Endothelial cell of umbilical vein (primary cell): ENCODE data around the gene STARD4. TPM values are rescaled to one million over a fixed set of nuclear protein-coding genes. Genes with fewer than 3 reads are reported as not detected.

Experiments used
- BruUV-seq: library from RNA; stranded (reverse); fragments of 400-500 nt; replicated peaks from 2 replicates; lab custom pipeline; 2021; lab: Mats Ljungman, UMichigan
- CTCF ChIA-PET: fragments of 300-600, 350-600 bp; sonication (Branson Sonifier 250); formaldehyde crosslinking; loops from one replicate; lab custom pipeline; 2021; ENCODE audit warnings: antibody characterized with exemption, inconsistent platforms; lab: Charles Lee
- POLR2A ChIA-PET: fragments of 300-600, 350-600 bp; sonication (Branson Sonifier 250); formaldehyde crosslinking; loops from one replicate; lab custom pipeline; 2021; ENCODE audit warnings: antibody characterized with exemption, inconsistent platforms; lab: Charles Lee
- DNase-seq: peaks from one replicate; pipeline ENCODE4 v3.0.0-alpha.2; 2011; ENCODE audit warnings: low read depth, low spot score
- FAIRE-seq: peaks from 2 replicates; lab custom pipeline; 2011; peaks lifted over from hg19 to GRCh38; lab: Jason Lieb, UNC
- H2AFZ ChIP-seq: 2 replicates; pipeline ENCODE4 v1.6.0; 2012; ENCODE audit warnings: low read depth, low read length, control low read depth, inconsistent platforms
- H3K27ac ChIP-seq: 2 replicates; pipeline ENCODE4 v1.5.1; 2011; ENCODE audit warnings: low read depth, mild to moderate bottlenecking, control low read depth, low read length, moderate library complexity; ENCODE audit not compliant: insufficient read depth
- H3K27me3 ChIP-seq, 2 experiments: 2 replicates each; pipeline versions ENCODE4 v1.6.0 to v1.6.1; 2011; ENCODE audit warnings: low read length in 2 of 2, mixed read lengths in 1 of 2; ENCODE audit not compliant: control insufficient read depth in 2 of 2, insufficient read depth in 2 of 2
- H3K36me3 ChIP-seq, 2 experiments: 2 replicates in 1 of 2; 3 replicates in 1 of 2; pipeline ENCODE4 v1.5.1; 2011; ENCODE audit warnings: low read length in 2 of 2, mild to moderate bottlenecking in 1 of 2, moderate library complexity in 1 of 2; ENCODE audit not compliant: control insufficient read depth in 2 of 2, insufficient read depth in 2 of 2; ENCODE audit errors: extremely low read depth in 1 of 2
- H3K4me1 ChIP-seq: 3 replicates; pipeline ENCODE4 v1.5.1; 2011; ENCODE audit warnings: mild to moderate bottlenecking, low read length; ENCODE audit not compliant: control insufficient read depth, insufficient read depth; ENCODE audit errors: extremely low read depth
- H3K4me2 ChIP-seq: 2 replicates; pipeline ENCODE4 v1.6.1; 2011; ENCODE audit warnings: low read length, control low read depth, mixed read lengths; ENCODE audit not compliant: insufficient read depth
- H3K4me3 ChIP-seq, 3 experiments: fragments of 200-600 bp in 1 of 3; sonication (generic), shearing (Covaris generic) in 1 of 3; replicated peaks in 1 of 3; 2 replicates each; pipeline ENCODE4 v1.5.1; 2011 to 2016; ENCODE audit warnings: control low read depth in 3 of 3, low read length in 3 of 3, mild to moderate bottlenecking in 2 of 3, inconsistent platforms in 1 of 3, low read depth in 1 of 3, moderate library complexity in 1 of 3; ENCODE audit not compliant: insufficient read depth in 1 of 3
- H3K79me2 ChIP-seq: 2 replicates; pipeline ENCODE4 v1.6.0; 2012; ENCODE audit warnings: low read length, inconsistent platforms; ENCODE audit not compliant: control insufficient read depth, insufficient read depth
- H3K9ac ChIP-seq: replicated peaks from 2 replicates; pipeline ENCODE3; 2011; ENCODE audit warnings: low read length, control low read depth; ENCODE audit not compliant: insufficient read depth; ENCODE audit errors: extremely low read depth
- H3K9me1 ChIP-seq: replicated peaks from 3 replicates; pipeline ENCODE4 v1.6.0; 2011; ENCODE audit warnings: mild to moderate bottlenecking, low read length; ENCODE audit not compliant: control insufficient read depth, insufficient read depth; ENCODE audit errors: extremely low read depth
- H3K9me3 ChIP-seq: replicated peaks from 2 replicates; pipeline ENCODE4 v1.5.1; 2012; ENCODE audit warnings: low read length, inconsistent platforms; ENCODE audit not compliant: control insufficient read depth, insufficient read depth
- H4K20me1 ChIP-seq: replicated peaks from 2 replicates; pipeline ENCODE3; 2011; ENCODE audit warnings: mild to moderate bottlenecking, low read length; ENCODE audit not compliant: control insufficient read depth, insufficient read depth; ENCODE audit errors: extremely low read depth
- CTCF ChIP-seq, 2 donors: IDR thresholded peaks; 1 replicate in 1 of 2; 2 replicates in 1 of 2; pipeline ENCODE4 v1.5.1; 2011; ENCODE audit warnings: low read length in 2 of 2, mild to moderate bottlenecking in 2 of 2, moderate library complexity in 2 of 2, control low read depth in 1 of 2, inconsistent platforms in 1 of 2, low read depth in 1 of 2; ENCODE audit not compliant: insufficient read depth in 1 of 2; ENCODE audit errors: extremely low read depth in 1 of 2
- EZH2 ChIP-seq: IDR thresholded peaks from 2 replicates; pipeline ENCODE4 v1.6.1; 2012; ENCODE audit warnings: borderline replicate concordance, low read depth, mild to moderate bottlenecking, moderate library complexity, low read length, inconsistent platforms; ENCODE audit not compliant: severe bottlenecking
- JUN ChIP-seq: IDR thresholded peaks from 2 replicates; pipeline ENCODE4 v1.6.1; 2011; ENCODE audit warnings: borderline replicate concordance, low read depth; ENCODE audit not compliant: insufficient read length, insufficient read depth
- POLR2A ChIP-seq: IDR thresholded peaks from 2 replicates; pipeline ENCODE4 v1.6.1; 2012; ENCODE audit warnings: low read depth, mild to moderate bottlenecking, control low read depth, low read length
- POLR2AphosphoS5 ChIP-seq: IDR thresholded peaks from 2 replicates; pipeline ENCODE4 v1.6.1; 2012; ENCODE audit warnings: low read depth, mild to moderate bottlenecking, control low read depth, low read length, moderate library complexity; ENCODE audit not compliant: insufficient read depth
- dilution Hi-C: fragments of 300-500 bp; cut with MboI; formaldehyde crosslinking; loops from one replicate; pipeline ENCODE4 v1.15.0; 2019; ENCODE audit warnings: low sequenced_read_pairs; ENCODE audit not compliant: extremely low pct_ligation_motif_present
- intact Hi-C: fragments of 100-400 bp; cut with micrococcal nuclease; formaldehyde crosslinking; loops from one replicate; pipeline ENCODE4 v1.10.0; 2022
- polyA plus RNA-seq, 4 experiments: library from polyadenylated mRNA; depleted of rRNA in 3 of 4; stranded (reverse) in 3 of 4; unstranded in 1 of 4; fragments of >200 nt; gene quantifications; 2 replicates each; pipeline versions ENCODE4 v1.2.1 to v1.2.3, GENCODE V29; 2011 to 2012; ENCODE audit warnings: missing spikeins in 1 of 4
- total RNA-seq: library from RNA; stranded (reverse); gene quantifications from 2 replicates; pipeline ENCODE4 v1.2.3, GENCODE V29; 2021
- TF ChIP-seq, protein P1 (sequence below): IDR thresholded peaks from 2 replicates; pipeline ENCODE4 v1.6.1; 2011; ENCODE audit not compliant: insufficient read depth, insufficient read length

The STARD4 gene
- total and polyA plus RNA-seq, 2 donors (not counting 3 experiments of a cell fraction or from before 2014, with no cell fraction given), result 33.6 to 77.1 TPM

- BruUV-seq, result no TSS peak
- no peak for FAIRE-seq
Measured at GRCh38 chr5:111528056-111528455, 15.7 kb upstream of the STARD4 start.

More at GRCh38 chr5:111528056-111528455, 15.7 kb upstream of the STARD4 start:
- Histone ChIP-seq H3K36me3 (no peaks in the 10 kb centered on the region), H3K4me1 (peaks cover 10% of the 10 kb centered on the region), H3K9me3 (no peaks in the 10 kb centered on the region), H3K79me2 (no peaks in the 10 kb centered on the region), H3K9ac (no peak overlapping the region), H3K4me3 (no peak overlapping the region), H3K4me2 (no peak overlapping the region), H3K9me1 (no peaks in the 10 kb centered on the region), H4K20me1 (no peaks in the 10 kb centered on the region), H2AFZ (no peak overlapping the region), H3K27ac (no peak overlapping the region), H3K27me3 (no peaks in the 10 kb centered on the region)
- no peak for DNase-seq
- POLR2A ChIA-PET, result no interaction called here
- dilution Hi-C loops, result no loop called here
- CTCF ChIA-PET, result interaction anchor here (1.4 kb wide), 1 partner anchor 13 kb away, joined by 3 read pairs; no protein-coding TSS in a partner anchor
- no peak for TF ChIP-seq CTCF (IDR thresholded peaks at IDR 0.05; ENCODE audit: extremely low read depth in 1 of 2, insufficient read depth in 1 of 2, low read depth in 1 of 2, low read length in 2 of 2)
- TF ChIP-seq, protein P1, sequence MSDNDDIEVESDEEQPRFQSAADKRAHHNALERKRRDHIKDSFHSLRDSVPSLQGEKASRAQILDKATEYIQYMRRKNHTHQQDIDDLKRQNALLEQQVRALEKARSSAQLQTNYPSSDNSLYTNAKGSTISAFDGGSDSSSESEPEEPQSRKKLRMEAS, result no peak
- TF ChIP-seq JUN, result no peak
- no peak for TF ChIP-seq EZH2
- TF ChIP-seq POLR2A, result no peak
- no peak for TF ChIP-seq POLR2AphosphoS5
- intact Hi-C loops, result no loop called here
